Activated T-cell treated with anti-CD3 and anti-CD28 coated beads, Interleukin-2, amount 50 U/mL, for 72 hours (primary cell): Measurements from ENCODE around the gene UBE2Q1. TPM values are rescaled to one million over a fixed set of nuclear protein-coding genes. Genes with fewer than 3 reads are reported as not detected.

Source experiments
- ATAC-seq, 2 donors: fragments of 150-1000 bp; cut with Tn5 transposase; replicated peaks in 1 of 2; 2 replicates each; pipeline ENCODE4 v1.10.0; 2021; ENCODE audit warnings: moderate library complexity in 2 of 2, mild to moderate bottlenecking in 1 of 2
- DNase-seq, 2 donors: peaks; one replicate each; pipeline ENCODE4 v3.0.0; 2021 to 2022; ENCODE audit warnings: mixed read lengths in 1 of 2
- H3K27ac Mint-ChIP-seq: one replicate; pipeline ENCODE4 v1.8.0; 2022; ENCODE audit warnings: mild to moderate bottlenecking, moderate library complexity, mixed read lengths
- H3K27me3 Mint-ChIP-seq: one replicate; pipeline ENCODE4 v1.8.0; 2022; ENCODE audit warnings: low read depth, mixed read lengths
- H3K36me3 Mint-ChIP-seq, 2 donors: one replicate each; pipeline ENCODE4 v1.8.0; 2022; ENCODE audit warnings: mixed read lengths in 2 of 2, mild to moderate bottlenecking in 1 of 2; ENCODE audit not compliant: insufficient read depth in 2 of 2
- H3K4me1 Mint-ChIP-seq: one replicate; pipeline ENCODE4 v1.8.0; 2022; ENCODE audit warnings: low read depth, mixed read lengths
- H3K4me3 Mint-ChIP-seq, 2 donors: one replicate each; pipeline ENCODE4 v1.8.0; 2022; ENCODE audit warnings: mild to moderate bottlenecking in 2 of 2, mixed read lengths in 2 of 2, moderate library complexity in 2 of 2
- H3K9me3 Mint-ChIP-seq, 2 donors: one replicate each; pipeline ENCODE4 v1.8.0; 2022; ENCODE audit warnings: mixed read lengths in 2 of 2
- total RNA-seq, 2 donors: library from RNA; stranded (reverse); gene quantifications; one replicate each; pipeline ENCODE4 v1.2.3, GENCODE V29; 2022

The UBE2Q1 gene
- 100 to 1,000 TPM in 1 of 2 donors, 10 to 100 TPM in 1; 99.6 to 102 TPM for total RNA-seq

GRCh38 chr1:154557939-154558719, at the start of gene UBE2Q1:
Gene UBE2Q1 (minus strand): TSS chr1:154558662. CDS start chr1:154558553, 109 bp downstream.
- Mint-ChIP-seq H3K36me3 (peaks cover 7 to 25% of the 10 kb centered on the region in 2 donors), H3K27ac (peak within 1 kb of the TSS; percentile 88), H3K4me3 (peak within 1 kb of the TSS; percentile 91 to 98), H3K9me3 (no peaks in the 10 kb centered on the region), H3K4me1 (peaks cover 50% of the 10 kb centered on the region), H3K27me3 (no peaks in the 10 kb centered on the region)
- DNase-seq (peak; percentile 47 to 49), ATAC-seq (no peak)

- ATAC-seq (peak; percentile 80 to 88), DNase-seq (peak; percentile 93 to 95)
- peak within 1 kb of the TSS; percentile 96 for H3K27ac Mint-ChIP-seq
- H3K9me3 Mint-ChIP-seq: no peaks in the 10 kb centered on the region
- H3K4me1 Mint-ChIP-seq: peaks cover 87% of the 10 kb centered on the region
- no peaks in the 10 kb centered on the region for H3K27me3 Mint-ChIP-seq
- peaks cover 16 to 31% of the 10 kb centered on the region in 2 donors for H3K36me3 Mint-ChIP-seq
- H3K4me3 Mint-ChIP-seq: peak within 1 kb of the TSS; percentile 87 to 96
Observed at GRCh38 chr1:154607609-154608396, 49.3 kb upstream of the UBE2Q1 start, which contains the start of gene ADAR. Gene ADAR (minus strand): TSS chr1:154608186. CDS start chr1:154608006, 180 bp downstream.

- ATAC-seq: peak; percentile 5 to 14
- H3K27me3 Mint-ChIP-seq: no peaks in the 10 kb centered on the region
- H3K27ac Mint-ChIP-seq: peak overlapping the region; percentile 90
- H3K4me3 Mint-ChIP-seq: peak overlapping the region; percentile 87 to 96
- H3K36me3 Mint-ChIP-seq: peaks cover 16 to 31% of the 10 kb centered on the region in 2 donors
- H3K4me1 Mint-ChIP-seq: peaks cover 85% of the 10 kb centered on the region
- H3K9me3 Mint-ChIP-seq: no peaks in the 10 kb centered on the region
- DNase-seq: no peak
Observed at GRCh38 chr1:154607106-154607608, 48.7 kb upstream of the UBE2Q1 start.

- Mint-ChIP-seq H3K9me3 (no peaks in the 10 kb centered on the region), H3K27ac (peak overlapping the region; percentile 71), H3K27me3 (no peaks in the 10 kb centered on the region), H3K36me3 (peaks cover 18 to 42% of the 10 kb centered on the region in 2 donors), H3K4me3 (peak overlapping the region; percentile 87 to 96), H3K4me1 (peaks cover 79% of the 10 kb centered on the region)
- ATAC-seq: no peak
- no peak for DNase-seq
Observed at GRCh38 chr1:154605534-154605933, 47.1 kb upstream of the UBE2Q1 start.

GRCh38 chr1:154603317-154603716, 44.9 kb upstream of the UBE2Q1 start:
- ATAC-seq: no peak
- peaks cover 77% of the 10 kb centered on the region for H3K4me1 Mint-ChIP-seq
- no peaks in the 10 kb centered on the region for H3K27me3 Mint-ChIP-seq
- DNase-seq: no peak
- H3K4me3 Mint-ChIP-seq: no peak overlapping the region
- H3K36me3 Mint-ChIP-seq: peaks cover 21 to 46% of the 10 kb centered on the region in 2 donors
- H3K9me3 Mint-ChIP-seq: no peaks in the 10 kb centered on the region
- peak overlapping the region; percentile 54 for H3K27ac Mint-ChIP-seq

- Mint-ChIP-seq H3K27ac (peak overlapping the region; percentile 84), H3K4me1 (peaks cover 56% of the 10 kb centered on the region), H3K36me3 (peaks cover 16 to 40% of the 10 kb centered on the region in 2 donors), H3K4me3 (peak overlapping the region; percentile 21 to 50), H3K27me3 (no peaks in the 10 kb centered on the region), H3K9me3 (no peaks in the 10 kb centered on the region)
- DNase-seq (no peak), ATAC-seq (no peak)
Observed at GRCh38 chr1:154599658-154600057, 41.2 kb upstream of the UBE2Q1 start.

GRCh38 chr1:154598871-154599635, 40.6 kb upstream of the UBE2Q1 start:
- H3K27ac Mint-ChIP-seq: peak overlapping the region; percentile 84
- H3K9me3 Mint-ChIP-seq: no peaks in the 10 kb centered on the region
- DNase-seq (no peak), ATAC-seq (no peak)
- no peaks in the 10 kb centered on the region for H3K27me3 Mint-ChIP-seq
- peaks cover 20 to 40% of the 10 kb centered on the region in 2 donors for H3K36me3 Mint-ChIP-seq
- peaks cover 50% of the 10 kb centered on the region for H3K4me1 Mint-ChIP-seq
- no peak overlapping the region for H3K4me3 Mint-ChIP-seq

- H3K4me1 Mint-ChIP-seq: peaks cover 27% of the 10 kb centered on the region
- no peak overlapping the region for H3K4me3 Mint-ChIP-seq
- H3K9me3 Mint-ChIP-seq: no peaks in the 10 kb centered on the region
- peaks cover 22 to 42% of the 10 kb centered on the region in 2 donors for H3K36me3 Mint-ChIP-seq
- DNase-seq: no peak
- ATAC-seq: peak in 1 of 2 donors; percentile 65
- no peak overlapping the region for H3K27ac Mint-ChIP-seq
- H3K27me3 Mint-ChIP-seq: no peaks in the 10 kb centered on the region
Observed at GRCh38 chr1:154595621-154596020, 37.2 kb upstream of the UBE2Q1 start.

- no peak overlapping the region for H3K4me3 Mint-ChIP-seq
- peaks cover 19% of the 10 kb centered on the region for H3K4me1 Mint-ChIP-seq
- H3K36me3 Mint-ChIP-seq: peaks cover 22 to 46% of the 10 kb centered on the region in 2 donors
- ATAC-seq (no peak), DNase-seq (no peak)
- H3K27ac Mint-ChIP-seq: peak overlapping the region; percentile 15
- no peaks in the 10 kb centered on the region for H3K9me3 Mint-ChIP-seq
- H3K27me3 Mint-ChIP-seq: no peaks in the 10 kb centered on the region
Observed at GRCh38 chr1:154594811-154595210, 36.3 kb upstream of the UBE2Q1 start.

- H3K4me3 Mint-ChIP-seq: no peak overlapping the region
- DNase-seq: no peak
- H3K27me3 Mint-ChIP-seq: no peaks in the 10 kb centered on the region
- H3K9me3 Mint-ChIP-seq: no peaks in the 10 kb centered on the region
- no peak overlapping the region for H3K27ac Mint-ChIP-seq
- peaks cover 10% of the 10 kb centered on the region for H3K4me1 Mint-ChIP-seq
- peaks cover 26 to 54% of the 10 kb centered on the region in 2 donors for H3K36me3 Mint-ChIP-seq
- ATAC-seq: no peak
Observed at GRCh38 chr1:154593390-154593789, 34.9 kb upstream of the UBE2Q1 start.

GRCh38 chr1:154591206-154591605, 32.7 kb upstream of the UBE2Q1 start:
- no peak overlapping the region for H3K27ac Mint-ChIP-seq
- peaks cover 4% of the 10 kb centered on the region for H3K4me1 Mint-ChIP-seq
- no peaks in the 10 kb centered on the region for H3K9me3 Mint-ChIP-seq
- H3K4me3 Mint-ChIP-seq: no peak overlapping the region
- no peaks in the 10 kb centered on the region for H3K27me3 Mint-ChIP-seq
- ATAC-seq: no peak
- DNase-seq: no peak
- H3K36me3 Mint-ChIP-seq: peaks cover 19 to 54% of the 10 kb centered on the region in 2 donors

GRCh38 chr1:154590756-154591155, 32.3 kb upstream of the UBE2Q1 start:
- H3K27me3 Mint-ChIP-seq: no peaks in the 10 kb centered on the region
- H3K36me3 Mint-ChIP-seq: peaks cover 19 to 58% of the 10 kb centered on the region in 2 donors
- H3K4me1 Mint-ChIP-seq: peaks cover 4% of the 10 kb centered on the region
- H3K4me3 Mint-ChIP-seq: no peak overlapping the region
- DNase-seq (no peak), ATAC-seq (no peak)
- H3K27ac Mint-ChIP-seq: peak overlapping the region; percentile 16
- H3K9me3 Mint-ChIP-seq: no peaks in the 10 kb centered on the region
